HUES6 (cell line): ENCODE data around the gene CD69.
"Not testable (repeated sequence)": the region's sequence is repeated elsewhere in the genome, so short reads cannot be mapped to it uniquely, and the experiment has no call there.

ENCODE experiments used
- H3K27ac ChIP-seq: 2 replicates; pipeline ENCODE4 v1.7.0; 2013; ENCODE audit warnings: low read depth, mild to moderate bottlenecking, low read length, inconsistent platforms
- H3K27me3 ChIP-seq: 2 replicates; pipeline ENCODE4 v1.6.1; 2013; ENCODE audit warnings: low read length; ENCODE audit not compliant: control insufficient read depth, insufficient read depth
- H3K36me3 ChIP-seq: 2 replicates; pipeline ENCODE4 v1.6.1; 2013; ENCODE audit warnings: low read length; ENCODE audit not compliant: control insufficient read depth, insufficient read depth
- H3K4me1 ChIP-seq: 2 replicates; pipeline ENCODE4 v1.6.1; 2013; ENCODE audit warnings: low read length; ENCODE audit not compliant: control insufficient read depth, insufficient read depth
- H3K4me3 ChIP-seq: 2 replicates; pipeline ENCODE4 v1.5.1; 2013; ENCODE audit warnings: low read depth, low read length
- H3K9ac ChIP-seq: one replicate; pipeline ENCODE4 v1.6.1; 2013; ENCODE audit warnings: mild to moderate bottlenecking, low read length
- H3K9me3 ChIP-seq: 2 replicates; pipeline ENCODE4 v1.6.1; 2013; ENCODE audit warnings: low read depth, low read length; ENCODE audit not compliant: control insufficient read depth, insufficient read depth

Gene CD69

GRCh38 chr12:9745199-9745598 is 15.5 kb downstream of the CD69 start:
- Histone ChIP-seq H3K36me3 (no peaks in the 10 kb centered on the region), H3K9me3 (no peaks in the 10 kb centered on the region), H3K9ac (no peak overlapping the region), H3K27me3 (no peaks in the 10 kb centered on the region), H3K27ac (no peak overlapping the region), H3K4me1 (peaks cover 3% of the 10 kb centered on the region; the same call in 1 of the 2 replicates), H3K4me3 (no peak overlapping the region)

- H3K36me3 ChIP-seq = no peaks in the 10 kb centered on the region
- no peaks in the 10 kb centered on the region for H3K27me3 ChIP-seq
- H3K9me3 ChIP-seq = no peaks in the 10 kb centered on the region
- H3K4me1 ChIP-seq = peaks cover 3% of the 10 kb centered on the region; the same call in 1 of the 2 replicates
- H3K4me3 ChIP-seq = no peak overlapping the region
- no peak overlapping the region for H3K27ac ChIP-seq
- no peak overlapping the region for H3K9ac ChIP-seq
Measured at GRCh38 chr12:9742661-9743060, 18.0 kb downstream of the CD69 start.

- peaks cover 3% of the 10 kb centered on the region; the same call in 1 of the 2 replicates for H3K4me1 ChIP-seq
- no peak overlapping the region for H3K4me3 ChIP-seq
- no peaks in the 10 kb centered on the region for H3K36me3 ChIP-seq
- H3K27ac ChIP-seq = no peak overlapping the region
- H3K9ac ChIP-seq = no peak overlapping the region
- H3K9me3 ChIP-seq = no peaks in the 10 kb centered on the region
- H3K27me3 ChIP-seq = no peaks in the 10 kb centered on the region
Measured at GRCh38 chr12:9741726-9742125, 19.0 kb downstream of the CD69 start.

- no peak overlapping the region for H3K9ac ChIP-seq
- H3K9me3 ChIP-seq = no peaks in the 10 kb centered on the region
- H3K4me3 ChIP-seq = peak overlapping the region; percentile 42
- no peaks in the 10 kb centered on the region for H3K36me3 ChIP-seq
- H3K27me3 ChIP-seq = no peaks in the 10 kb centered on the region
- peaks cover 3% of the 10 kb centered on the region; the same call in 1 of the 2 replicates for H3K4me1 ChIP-seq
- no peak overlapping the region for H3K27ac ChIP-seq
Measured at GRCh38 chr12:9740106-9740750, 20.5 kb downstream of the CD69 start.

GRCh38 chr12:9739404-9740105 is 21.1 kb downstream of the CD69 start:
- not testable (repeated sequence) for H3K4me1 ChIP-seq, H3K36me3 ChIP-seq, H3K27me3 ChIP-seq, H3K27ac ChIP-seq, H3K9me3 ChIP-seq
- peak overlapping the region; percentile 26 for H3K9ac ChIP-seq
- peak overlapping the region; percentile 42 for H3K4me3 ChIP-seq

GRCh38 chr12:9738905-9739304 is 21.8 kb downstream of the CD69 start:
- not testable (repeated sequence) for H3K4me3 ChIP-seq, H3K9me3 ChIP-seq, H3K27me3 ChIP-seq, H3K9ac ChIP-seq, H3K36me3 ChIP-seq, H3K27ac ChIP-seq, H3K4me1 ChIP-seq

- no peaks in the 10 kb centered on the region for H3K36me3 ChIP-seq
- H3K9ac ChIP-seq = no peak overlapping the region
- H3K27me3 ChIP-seq = no peaks in the 10 kb centered on the region
- H3K4me1 ChIP-seq = no peaks in the 10 kb centered on the region
- H3K9me3 ChIP-seq = no peaks in the 10 kb centered on the region
- H3K4me3 ChIP-seq = no peak overlapping the region
- no peak overlapping the region for H3K27ac ChIP-seq
Measured at GRCh38 chr12:9736936-9737705, 23.6 kb downstream of the CD69 start.

GRCh38 chr12:9735601-9736000 is 25.1 kb downstream of the CD69 start:
- H3K27me3 ChIP-seq = no peaks in the 10 kb centered on the region
- H3K36me3 ChIP-seq = no peaks in the 10 kb centered on the region
- H3K4me1 ChIP-seq = no peaks in the 10 kb centered on the region
- no peak overlapping the region for H3K4me3 ChIP-seq
- H3K9ac ChIP-seq = no peak overlapping the region
- H3K27ac ChIP-seq = no peak overlapping the region
- no peaks in the 10 kb centered on the region for H3K9me3 ChIP-seq

- H3K4me3 ChIP-seq = no peak within 1 kb of the TSS
- no peaks in the 10 kb centered on the region for H3K27me3 ChIP-seq
- H3K36me3 ChIP-seq = no peaks in the 10 kb centered on the region
- H3K9ac ChIP-seq = no peak within 1 kb of the TSS
- H3K9me3 ChIP-seq = no peaks in the 10 kb centered on the region
- H3K27ac ChIP-seq = no peak within 1 kb of the TSS
- no peaks in the 10 kb centered on the region for H3K4me1 ChIP-seq
Measured at GRCh38 chr12:9732921-9733461, 27.7 kb downstream of the CD69 start, which contains the start of gene CLECL1. TSS of gene CLECL1 (minus strand) at chr12:9733097.

GRCh38 chr12:9731797-9732196 is 28.9 kb downstream of the CD69 start:
- Histone ChIP-seq H3K9me3 (no peaks in the 10 kb centered on the region), H3K4me1 (no peaks in the 10 kb centered on the region), H3K36me3 (no peaks in the 10 kb centered on the region), H3K4me3 (no peak overlapping the region), H3K9ac (no peak overlapping the region), H3K27ac (no peak overlapping the region), H3K27me3 (no peaks in the 10 kb centered on the region)

- no peaks in the 10 kb centered on the region for H3K4me1 ChIP-seq
- no peak overlapping the region for H3K4me3 ChIP-seq
- no peaks in the 10 kb centered on the region for H3K9me3 ChIP-seq
- H3K27ac ChIP-seq = no peak overlapping the region
- H3K27me3 ChIP-seq = no peaks in the 10 kb centered on the region
- H3K9ac ChIP-seq = no peak overlapping the region
- H3K36me3 ChIP-seq = no peaks in the 10 kb centered on the region
Measured at GRCh38 chr12:9731393-9731792, 29.3 kb downstream of the CD69 start.
